ENCODE data around the gene CYBA.

DNA sequence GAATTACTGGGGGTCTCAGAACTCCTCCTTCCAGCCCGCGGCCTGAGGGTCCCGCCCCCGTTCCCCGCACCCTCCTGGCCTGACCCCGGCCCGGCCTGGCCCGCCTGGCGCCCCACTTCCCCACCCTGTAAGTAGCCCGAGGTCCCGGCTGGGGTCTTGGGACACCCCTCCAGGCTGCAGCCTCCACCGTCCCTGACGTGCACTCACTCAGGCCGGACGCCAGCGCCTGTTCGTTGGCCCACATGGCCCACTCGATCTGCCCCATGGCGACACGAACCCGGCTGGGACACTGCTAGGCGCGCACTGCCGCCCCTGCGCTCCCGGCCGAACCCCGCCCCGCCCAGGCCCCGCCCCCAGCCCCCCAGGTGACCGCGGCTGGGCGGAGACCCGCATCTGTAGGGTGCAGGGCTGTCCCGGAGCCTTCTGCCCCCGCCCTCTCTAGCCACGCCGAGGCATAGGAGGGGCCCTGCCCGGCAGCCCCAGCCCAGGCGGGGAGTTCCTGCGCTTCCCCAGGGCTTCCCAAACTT, at the start of gene CYBA:
- TF ChIP-seq POLR2A (IDR thresholded peaks at IDR 0.05; ENCODE audit: low read length) (no peak), GATA1 (IDR thresholded peaks at IDR 0.05; ENCODE audit: low read depth, low read length) (no peak)
